ENCODE data around the gene ROBO1. TPM values are rescaled to one million over a fixed set of nuclear protein-coding genes. Genes with fewer than 3 reads are reported as not detected.

Gene ROBO1
- polyA plus RNA-seq, 1 donor (not counting 4 experiments of a cell fraction or from before 2014, with no cell fraction given): 27.1 TPM

- Histone ChIP-seq H3K27ac (ENCODE audit: control insufficient read depth, insufficient read depth, low read length) (no peak overlapping the region), H3K4me3 (ENCODE audit: control insufficient read depth in 2 of 3, extremely low read depth in 1 of 3, insufficient read depth in 2 of 3, low read depth in 1 of 3, low read length in 3 of 3) (no peak overlapping the region), H3K4me2 (ENCODE audit: control insufficient read depth, extremely low read depth, insufficient read depth, low read depth, low read length) (no peak overlapping the region), H3K9ac (ENCODE audit: control insufficient read depth, extremely low read depth, insufficient read depth, low read length) (no peak overlapping the region), H3K9me3 (ENCODE audit: control insufficient read depth, low read depth, low read length) (no peaks in the 10 kb centered on the region), H2AFZ (ENCODE audit: control insufficient read depth, low read length) (no peak overlapping the region), H3K4me1 (ENCODE audit: control insufficient read depth, extremely low read depth, insufficient read depth, low read length) (no peaks in the 10 kb centered on the region), H3K36me3 (ENCODE audit: control insufficient read depth in 2 of 2, extremely low read depth in 1 of 2, insufficient read depth in 2 of 2, low read length in 2 of 2) (no peaks in the 10 kb centered on the region), H3K79me2 (ENCODE audit: control insufficient read depth, insufficient read depth, low read length) (no peaks in the 10 kb centered on the region), H4K20me1 (ENCODE audit: control insufficient read depth, extremely low read depth, insufficient read depth, low read length) (no peaks in the 10 kb centered on the region), H3K27me3 (ENCODE audit: control insufficient read depth, extremely low read depth, insufficient read depth, low read length) (no peaks in the 10 kb centered on the region), H3K9me1 (ENCODE audit: control insufficient read depth, extremely low read depth, insufficient read depth, low read length) (no peaks in the 10 kb centered on the region)
- no peak for FAIRE-seq
- no peak for TF ChIP-seq EZH2 (IDR thresholded peaks at IDR 0.05; ENCODE audit: low read length)
- no peak for DNase-seq (ENCODE audit: low read depth, low spot score)
- dilution Hi-C loops (cut with MboI; ENCODE audit: extremely low pct_ligation_motif_present, low sequenced_read_pairs): no loop called here
Measured at GRCh38 chr3:79285871-79286270, 481.9 kb downstream of the ROBO1 start.

- Histone ChIP-seq H3K4me1 (ENCODE audit: control insufficient read depth, extremely low read depth, insufficient read depth, low read length) (no peaks in the 10 kb centered on the region), H3K36me3 (ENCODE audit: control insufficient read depth in 2 of 2, extremely low read depth in 1 of 2, insufficient read depth in 2 of 2, low read length in 2 of 2) (no peaks in the 10 kb centered on the region), H4K20me1 (ENCODE audit: control insufficient read depth, extremely low read depth, insufficient read depth, low read length) (no peaks in the 10 kb centered on the region), H3K4me2 (ENCODE audit: control insufficient read depth, extremely low read depth, insufficient read depth, low read depth, low read length) (no peak overlapping the region), H3K27me3 (ENCODE audit: control insufficient read depth, extremely low read depth, insufficient read depth, low read length) (no peaks in the 10 kb centered on the region), H3K79me2 (ENCODE audit: control insufficient read depth, insufficient read depth, low read length) (no peaks in the 10 kb centered on the region), H2AFZ (ENCODE audit: control insufficient read depth, low read length) (no peak overlapping the region), H3K4me3 (ENCODE audit: control insufficient read depth in 2 of 3, extremely low read depth in 1 of 3, insufficient read depth in 2 of 3, low read depth in 1 of 3, low read length in 3 of 3) (no peak overlapping the region), H3K9ac (ENCODE audit: control insufficient read depth, extremely low read depth, insufficient read depth, low read length) (no peak overlapping the region), H3K27ac (ENCODE audit: control insufficient read depth, insufficient read depth, low read length) (no peak overlapping the region), H3K9me1 (ENCODE audit: control insufficient read depth, extremely low read depth, insufficient read depth, low read length) (no peaks in the 10 kb centered on the region), H3K9me3 (ENCODE audit: control insufficient read depth, low read depth, low read length) (no peaks in the 10 kb centered on the region)
- FAIRE-seq (no peak), DNase-seq (ENCODE audit: low read depth, low spot score) (no peak)
- dilution Hi-C loops (cut with MboI; ENCODE audit: extremely low pct_ligation_motif_present, low sequenced_read_pairs): no loop called here
- TF ChIP-seq EZH2 (IDR thresholded peaks at IDR 0.05; ENCODE audit: low read length) (no peak), CTCF (optimal IDR thresholded peaks at IDR 0.05 in 1 of 3, IDR thresholded peaks at IDR 0.05 in 1 of 3, conservative IDR thresholded peaks at IDR 0.05 in 1 of 3; ENCODE audit: extremely low read depth in 1 of 3, insufficient read depth in 2 of 3, low read length in 3 of 3) (no peak)
Measured at GRCh38 chr3:79285380-79285779, 482.4 kb downstream of the ROBO1 start.

GRCh38 chr3:79284781-79285180 lies 483.0 kb downstream of the ROBO1 start:
- no peaks in the 10 kb centered on the region for H3K27me3 ChIP-seq (ENCODE audit: control insufficient read depth, extremely low read depth, insufficient read depth, low read length)
- H3K79me2 ChIP-seq (ENCODE audit: control insufficient read depth, insufficient read depth, low read length): no peaks in the 10 kb centered on the region
- DNase-seq (ENCODE audit: low read depth, low spot score): no peak
- TF ChIP-seq EZH2 (IDR thresholded peaks at IDR 0.05; ENCODE audit: low read length) (no peak), CTCF (optimal IDR thresholded peaks at IDR 0.05 in 1 of 3, IDR thresholded peaks at IDR 0.05 in 1 of 3, conservative IDR thresholded peaks at IDR 0.05 in 1 of 3; ENCODE audit: extremely low read depth in 1 of 3, insufficient read depth in 2 of 3, low read length in 3 of 3) (no peak)
- dilution Hi-C loops (cut with MboI; ENCODE audit: extremely low pct_ligation_motif_present, low sequenced_read_pairs): no loop called here
- no peaks in the 10 kb centered on the region for H3K9me1 ChIP-seq (ENCODE audit: control insufficient read depth, extremely low read depth, insufficient read depth, low read length)
- no peak overlapping the region for H2AFZ ChIP-seq (ENCODE audit: control insufficient read depth, low read length)
- H3K4me2 ChIP-seq (ENCODE audit: control insufficient read depth, extremely low read depth, insufficient read depth, low read depth, low read length): no peak overlapping the region
- no peak overlapping the region for H3K27ac ChIP-seq (ENCODE audit: control insufficient read depth, insufficient read depth, low read length)
- FAIRE-seq: no peak
- no peaks in the 10 kb centered on the region for H3K36me3 ChIP-seq (ENCODE audit: control insufficient read depth in 2 of 2, extremely low read depth in 1 of 2, insufficient read depth in 2 of 2, low read length in 2 of 2)
- H3K4me1 ChIP-seq (ENCODE audit: control insufficient read depth, extremely low read depth, insufficient read depth, low read length): no peaks in the 10 kb centered on the region
- H3K9ac ChIP-seq (ENCODE audit: control insufficient read depth, extremely low read depth, insufficient read depth, low read length): no peak overlapping the region
- no peak overlapping the region for H3K4me3 ChIP-seq (ENCODE audit: control insufficient read depth in 2 of 3, extremely low read depth in 1 of 3, insufficient read depth in 2 of 3, low read depth in 1 of 3, low read length in 3 of 3)
- no peaks in the 10 kb centered on the region for H3K9me3 ChIP-seq (ENCODE audit: control insufficient read depth, low read depth, low read length)
- no peaks in the 10 kb centered on the region for H4K20me1 ChIP-seq (ENCODE audit: control insufficient read depth, extremely low read depth, insufficient read depth, low read length)
